ENCODE measurements around the gene ST6GALNAC2.
"Not testable (repeated sequence)": the region's sequence is repeated elsewhere in the genome, so short reads cannot be mapped to it uniquely, and the experiment has no call there.

Gene ST6GALNAC2

DNA sequence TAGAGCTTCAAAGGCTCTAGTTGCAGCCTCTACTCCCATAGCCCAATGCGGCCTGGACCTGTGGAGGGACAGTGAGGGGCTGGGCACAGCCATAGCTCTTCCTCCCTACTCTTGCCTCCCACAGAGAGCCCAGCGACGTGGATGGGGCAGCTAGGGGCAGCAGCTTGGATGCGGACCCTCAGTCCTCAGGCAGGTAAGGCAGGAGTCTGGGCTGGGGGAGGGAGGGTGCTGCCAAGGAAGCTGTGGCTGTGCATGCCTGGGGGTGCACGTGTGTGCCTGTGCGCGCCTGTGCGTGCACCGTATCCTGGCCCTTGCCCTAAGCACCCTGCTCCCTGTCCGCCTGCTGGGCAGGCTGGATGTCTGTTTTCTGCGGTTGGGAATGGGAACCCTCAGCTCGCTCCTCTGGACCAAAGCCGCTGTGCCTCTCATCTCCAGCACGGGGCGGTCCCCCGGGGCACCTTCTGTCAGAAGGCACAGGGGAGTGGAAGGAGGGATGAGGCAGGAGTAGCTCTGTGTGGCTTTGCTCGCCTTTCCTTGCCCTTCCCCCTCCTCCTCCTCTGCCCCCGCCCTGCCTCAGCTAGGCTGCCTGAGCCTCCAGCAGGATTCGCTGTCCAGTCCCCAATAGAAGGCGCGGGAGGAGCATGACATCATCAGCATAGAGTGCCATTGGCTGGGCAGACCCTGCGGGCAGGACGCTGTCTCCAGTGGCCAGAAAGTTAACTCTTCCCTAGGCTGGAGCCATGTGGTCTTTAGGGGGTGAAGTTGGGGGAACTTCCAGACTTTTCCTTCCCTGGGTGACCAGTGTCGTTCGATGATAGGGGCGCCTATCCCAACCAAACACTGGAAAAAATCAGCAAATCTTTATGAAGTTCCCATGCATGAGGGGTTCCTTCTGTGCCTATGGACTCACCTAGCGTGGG lies 45.0 kb downstream of the ST6GALNAC2 start:
- DNase-seq (ENCODE audit: low read depth in 2 of 2), result no peak

DNA sequence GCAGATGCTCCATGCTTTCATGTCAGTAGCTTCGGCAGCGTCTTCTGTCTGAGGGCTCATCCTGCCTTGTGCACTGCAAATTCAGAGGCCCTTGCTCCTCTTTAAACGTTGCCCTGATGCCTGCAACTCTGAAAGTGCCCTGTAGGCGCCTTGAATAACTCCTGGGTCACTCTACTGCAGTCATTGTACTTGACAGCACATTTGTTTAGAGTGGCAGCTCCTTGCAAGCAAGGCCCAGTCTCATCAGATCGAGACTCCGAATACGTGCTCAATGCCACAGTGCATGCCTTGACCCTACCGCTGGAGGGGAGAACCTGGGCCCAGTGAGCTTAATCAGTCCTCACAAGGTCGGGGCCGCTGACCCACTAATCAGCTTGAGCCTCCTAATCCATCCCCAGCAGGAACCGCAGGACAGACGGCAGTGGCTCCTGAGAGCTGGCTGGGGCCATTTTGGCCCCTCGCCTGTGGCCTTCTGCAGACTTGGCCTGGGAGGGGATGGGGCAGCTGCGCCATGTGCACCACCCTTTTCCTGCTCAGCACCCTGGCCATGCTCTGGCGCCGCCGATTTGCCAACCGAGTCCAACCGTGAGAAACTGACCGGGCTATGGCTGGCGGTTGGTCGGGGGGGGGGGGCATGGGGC lies 45.9 kb downstream of the ST6GALNAC2 start, which contains the start of gene PRCD:
TSS of gene PRCD (plus strand) at position 414 of the 641 bp plus-strand sequence. CDS start at position 512, 98 bp downstream.
- no peak for DNase-seq (ENCODE audit: low read depth in 2 of 2)

DNA sequence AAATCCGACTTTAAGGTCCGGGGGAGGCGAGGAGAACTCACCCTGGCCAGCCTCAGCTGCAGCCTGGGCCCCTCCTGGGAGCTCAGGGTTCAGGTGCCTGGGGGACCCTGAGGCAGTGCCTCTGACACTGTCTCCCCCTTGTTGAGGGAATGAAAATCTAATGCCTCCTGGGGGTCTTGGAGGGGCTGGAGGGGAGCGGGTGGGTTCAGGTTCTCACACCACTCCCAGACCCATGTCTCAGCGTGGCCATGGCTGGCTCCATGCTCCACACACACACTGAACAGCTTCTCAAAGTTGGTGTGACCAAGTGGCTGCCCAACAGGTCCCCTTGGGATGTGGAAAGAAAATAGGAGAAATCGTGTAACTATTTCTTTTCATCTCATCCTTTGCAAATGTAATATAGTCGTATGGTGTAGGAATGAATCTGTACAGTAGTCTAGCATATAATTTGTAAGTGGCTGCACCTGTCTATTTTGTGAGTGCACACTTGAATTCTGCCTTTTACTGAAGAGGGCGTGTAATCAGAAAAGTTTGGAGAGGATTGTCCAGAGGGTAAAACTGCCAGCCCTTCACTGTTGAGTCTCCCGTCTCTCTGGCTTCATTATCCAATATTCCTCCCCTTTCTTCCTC lies 46.6 kb downstream of the ST6GALNAC2 start:
- DNase-seq (ENCODE audit: low read depth in 2 of 2), result no peak

DNA sequence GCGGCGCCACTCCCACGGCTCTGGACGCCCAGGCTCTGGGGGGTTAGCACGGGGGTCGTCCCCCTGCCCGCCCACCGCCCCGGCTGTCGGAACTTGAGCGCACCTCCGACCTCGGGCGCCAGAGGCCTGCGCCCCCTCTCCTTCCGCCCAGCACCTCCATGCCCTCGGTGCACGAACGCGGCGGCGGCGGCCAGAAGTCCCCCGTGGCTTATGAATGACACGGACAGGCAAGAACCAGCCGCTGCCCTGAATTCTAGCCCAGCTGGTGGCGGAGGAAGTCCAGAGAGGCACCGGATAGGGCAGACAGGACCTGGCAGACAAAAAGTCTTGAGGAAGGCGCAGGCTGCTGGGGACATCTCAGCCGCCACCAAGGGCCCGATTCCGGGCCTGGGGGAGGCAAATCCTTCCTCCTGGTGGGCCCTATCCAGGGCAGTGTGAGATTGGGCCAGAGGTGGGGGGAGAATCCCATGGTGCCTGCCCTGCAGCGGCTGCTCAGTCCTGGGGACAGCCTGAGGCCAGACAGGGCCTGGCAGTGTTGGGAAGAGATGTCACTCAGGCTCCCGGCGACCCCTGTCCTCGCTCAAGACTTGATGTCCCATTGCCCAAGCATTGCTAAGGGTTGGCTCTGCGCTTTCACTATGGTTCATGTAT lies 47.3 kb downstream of the ST6GALNAC2 start:
- DNase-seq (ENCODE audit: low read depth in 2 of 2), result no peak

DNA sequence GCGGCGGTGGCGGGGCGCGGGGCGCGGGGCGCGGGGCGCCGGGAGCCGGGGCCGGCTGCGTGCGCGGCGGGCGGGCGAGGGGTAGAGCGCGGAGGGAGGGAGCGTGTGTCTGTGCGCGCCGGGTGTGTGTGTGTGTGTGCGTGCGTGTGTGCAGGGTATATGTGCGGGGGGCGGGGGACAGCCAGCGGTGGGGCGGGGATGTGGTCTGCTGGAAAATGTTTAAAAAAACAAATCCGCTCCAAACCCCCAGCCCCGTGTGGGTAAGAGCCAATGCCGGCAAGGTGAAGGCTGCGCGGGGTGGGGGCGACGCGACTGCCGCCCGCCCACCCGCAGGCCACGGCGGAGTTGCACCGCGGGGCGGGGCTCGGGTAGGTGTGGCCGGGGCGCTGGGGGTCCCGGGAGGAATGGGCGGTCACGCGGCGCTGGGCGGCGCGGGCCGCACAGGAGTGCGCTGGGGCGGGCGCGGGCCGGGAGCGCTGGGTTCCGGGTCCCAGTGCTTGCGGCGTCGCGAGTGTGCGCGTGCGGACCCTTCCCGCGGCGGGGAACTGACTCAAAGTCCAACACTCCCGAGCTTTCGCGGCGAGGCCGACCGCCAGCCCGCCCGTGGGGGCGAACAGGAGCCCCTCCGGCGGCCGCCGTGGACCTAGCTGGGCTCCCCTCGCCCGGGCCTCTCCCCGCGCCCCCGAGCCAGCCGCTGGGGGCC lies 47.9 kb downstream of the ST6GALNAC2 start, which contains the start of gene CYGB:
TSS of gene CYGB (minus strand) at position 132 of the 703 bp plus-strand sequence. CDS start 167 bp downstream, outside the sequence.
- no peak for DNase-seq (ENCODE audit: low read depth in 2 of 2)

DNA sequence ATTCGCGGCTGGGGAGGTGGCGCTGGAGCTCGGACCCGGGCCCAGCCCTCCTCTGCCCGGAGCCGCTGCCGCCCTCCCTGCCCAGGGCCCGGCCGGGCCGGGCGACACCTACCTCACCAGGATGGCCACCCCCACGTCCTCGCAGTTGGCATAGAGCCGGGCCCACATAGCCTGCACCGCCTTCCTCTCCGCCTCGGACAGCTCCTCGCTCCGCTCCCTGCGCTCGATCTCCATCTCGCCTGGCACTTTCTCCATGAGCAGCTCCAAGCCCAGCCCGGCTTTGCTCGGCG lies 48.4 kb downstream of the ST6GALNAC2 start:
- no peak for DNase-seq (ENCODE audit: low read depth in 2 of 2)

DNA sequence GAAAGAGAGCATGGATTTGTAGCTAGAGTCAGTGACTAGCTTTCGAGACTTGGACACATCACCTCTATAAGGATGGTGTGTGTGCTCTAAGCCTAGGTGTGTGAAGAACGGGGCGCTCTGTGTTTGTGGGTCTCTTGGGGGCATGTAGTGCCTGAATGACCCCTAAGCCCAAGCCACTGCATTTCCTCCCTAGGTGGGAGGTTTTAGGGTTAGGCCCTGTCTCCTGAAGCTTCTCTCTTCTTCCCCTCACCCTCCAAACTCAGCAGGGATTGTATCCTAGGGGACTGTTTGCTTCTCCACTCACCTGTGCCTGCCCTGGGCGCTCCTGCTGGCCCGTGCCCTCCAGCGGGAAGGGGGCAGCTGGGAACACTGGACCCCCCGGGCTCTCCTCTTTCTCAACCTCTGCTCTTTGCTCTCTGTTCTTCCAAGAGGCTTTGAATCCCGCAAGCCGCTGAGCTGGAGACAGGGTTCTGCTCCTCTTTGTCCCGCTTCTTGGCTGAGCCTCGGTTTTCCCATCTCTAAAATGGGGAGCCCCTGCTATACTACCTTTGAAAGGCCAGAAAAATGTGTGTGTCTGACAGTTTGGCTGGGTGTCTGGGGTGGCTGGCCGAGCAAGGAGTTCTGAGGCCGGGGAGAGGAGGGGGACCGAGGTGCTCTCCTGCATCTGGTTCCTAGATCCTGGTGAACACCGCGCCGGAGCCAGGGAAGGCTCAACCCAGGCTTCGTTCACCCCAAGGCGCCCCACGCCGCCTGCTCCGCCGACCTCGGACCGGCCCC lies 49.0 kb downstream of the ST6GALNAC2 start:
- no peak for DNase-seq (ENCODE audit: low read depth in 2 of 2)

DNA sequence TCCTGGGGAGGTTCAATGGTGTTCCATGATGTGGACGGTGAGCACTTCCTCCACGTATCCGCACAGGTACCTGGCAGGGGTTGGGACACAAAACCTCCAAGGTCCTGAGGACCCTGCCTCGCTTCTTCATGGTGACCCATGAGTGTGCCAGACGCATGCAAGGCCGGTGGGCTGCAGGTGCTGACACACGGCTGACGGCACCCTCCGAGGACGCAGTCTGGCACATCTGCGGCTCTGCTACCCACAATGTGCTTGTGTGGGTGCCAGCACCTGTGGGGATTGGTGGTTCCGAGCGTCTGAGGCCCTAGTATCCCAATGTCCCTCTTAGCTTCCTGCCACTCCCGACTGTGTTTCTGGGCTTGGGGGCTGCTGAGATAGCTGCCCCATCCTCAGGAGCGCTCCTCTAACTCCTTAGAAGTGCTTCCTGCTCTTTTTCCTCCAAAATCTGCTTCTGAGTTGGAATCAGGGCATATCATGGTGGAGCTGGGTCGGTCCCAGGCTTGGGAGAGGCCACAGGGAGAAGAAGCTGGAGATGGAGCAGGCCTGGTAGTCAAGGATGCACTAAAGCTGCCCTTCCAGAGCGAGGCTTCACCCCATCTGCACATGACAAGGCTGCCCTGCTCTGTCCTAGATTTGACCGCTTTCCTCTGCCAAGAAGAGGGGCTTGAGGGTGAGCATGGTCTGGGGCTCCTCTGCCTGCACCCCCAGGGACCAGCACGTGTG lies 49.7 kb downstream of the ST6GALNAC2 start:
- no peak for DNase-seq (ENCODE audit: low read depth in 2 of 2)

DNA sequence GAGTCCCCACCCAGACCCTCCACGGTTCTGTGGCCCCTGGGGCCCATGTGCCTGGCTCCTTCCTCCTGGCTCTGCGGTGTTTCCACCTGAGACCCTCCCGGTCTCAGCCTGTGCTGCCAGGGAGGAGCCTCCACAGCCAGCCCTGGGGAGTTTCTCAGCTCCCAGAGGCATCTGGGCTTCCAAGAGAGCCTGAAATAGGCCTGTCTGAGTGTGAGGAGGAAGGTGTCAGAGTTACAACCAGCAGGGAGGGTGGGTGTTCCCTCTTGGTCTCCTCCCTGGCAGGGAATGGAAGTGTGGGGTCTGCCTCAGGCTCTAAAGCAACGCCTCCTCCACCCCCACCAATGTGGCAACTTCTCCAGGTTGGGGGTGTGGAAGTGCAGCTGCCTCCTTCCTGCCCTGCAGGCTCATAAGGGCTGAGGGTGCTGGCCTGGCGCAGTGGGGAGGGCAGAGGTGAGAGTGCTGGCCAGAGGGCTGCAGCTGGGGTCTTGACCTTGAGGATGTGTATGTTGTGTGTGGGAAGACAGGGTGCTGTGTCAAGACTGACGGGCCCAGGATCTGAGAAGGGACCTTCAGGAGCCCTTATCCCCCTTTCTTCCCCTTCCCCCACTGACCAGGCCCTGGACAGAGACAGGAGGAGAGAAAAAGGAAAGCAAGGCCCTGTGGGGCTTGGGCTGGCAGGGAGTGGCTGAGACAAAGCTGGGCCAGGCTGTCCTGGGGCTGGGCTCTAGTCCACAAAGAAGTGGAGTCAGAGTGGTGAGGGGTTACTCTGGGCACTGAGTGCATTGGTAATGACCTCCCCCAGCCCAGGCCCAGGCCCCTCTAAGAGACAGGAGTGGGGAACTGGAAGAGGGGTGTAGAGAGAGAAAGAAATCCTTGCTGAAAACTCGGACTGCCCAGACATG lies 50.6 kb downstream of the ST6GALNAC2 start:
- no peak for DNase-seq (ENCODE audit: low read depth in 2 of 2)

DNA sequence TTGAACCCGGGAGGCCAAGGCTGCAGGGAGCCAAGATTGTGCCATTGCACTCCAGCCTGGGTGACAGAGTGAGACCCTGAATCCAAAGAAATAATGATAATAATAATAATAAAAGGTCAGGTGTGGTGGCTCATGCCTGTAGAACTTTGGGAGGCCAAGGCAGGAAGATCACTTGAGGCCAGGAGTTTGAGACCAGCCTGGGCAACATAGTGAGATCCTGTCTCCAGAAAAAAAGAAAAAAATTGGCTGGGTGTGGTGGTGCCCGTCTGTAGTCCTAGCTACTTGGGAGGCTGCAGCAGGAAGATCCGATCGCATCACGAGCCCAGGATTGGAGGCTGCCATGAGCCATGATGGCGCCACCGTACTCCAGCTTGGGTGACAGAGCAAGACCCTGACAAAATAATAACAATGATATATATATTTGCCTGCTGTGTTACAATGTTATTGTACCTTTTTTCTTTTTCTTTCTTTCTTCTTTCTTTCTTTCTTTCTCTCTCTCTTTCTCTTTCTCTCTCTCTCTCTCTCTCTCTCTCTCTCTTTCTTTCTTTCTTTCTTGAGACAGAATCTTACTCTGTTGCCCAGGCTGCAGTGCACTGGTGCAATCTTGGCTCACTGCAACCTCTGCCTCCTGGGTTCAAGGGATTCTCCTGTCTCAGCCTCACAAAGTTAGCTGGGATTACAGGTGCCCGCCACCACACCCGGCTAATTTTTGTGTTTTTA lies 51.9 kb downstream of the ST6GALNAC2 start:
- not testable (repeated sequence) for DNase-seq (ENCODE audit: low read depth in 2 of 2)

DNA sequence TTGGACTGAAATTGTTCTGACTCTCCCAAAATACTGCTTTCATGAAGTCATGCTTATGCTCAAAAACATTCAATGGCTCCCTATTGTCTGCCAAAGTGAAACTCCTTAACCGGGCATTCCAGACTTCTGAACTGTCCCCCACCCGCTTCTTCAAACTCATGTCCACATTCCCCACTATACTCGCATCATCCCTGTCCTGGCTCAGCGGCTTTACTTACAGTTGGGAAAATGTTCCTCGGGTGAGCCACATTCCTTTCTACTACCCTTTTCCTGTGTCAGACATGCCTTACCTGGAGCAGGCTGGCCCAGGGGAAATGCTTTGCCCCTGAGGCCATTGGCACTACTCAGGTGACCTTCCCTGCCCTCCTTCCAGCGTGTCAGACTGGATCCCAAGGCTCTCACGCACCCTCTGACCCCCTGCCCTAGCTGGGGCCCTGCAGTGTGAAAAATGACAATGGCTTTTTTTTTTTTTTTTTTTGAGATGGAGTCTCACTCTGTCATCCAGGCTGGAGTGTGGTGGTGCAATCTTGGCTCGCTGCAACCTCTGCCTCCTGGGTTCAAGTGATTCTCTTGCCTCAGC lies 53.5 kb downstream of the ST6GALNAC2 start:
- DNase-seq (ENCODE audit: low read depth in 2 of 2), result no peak

DNA sequence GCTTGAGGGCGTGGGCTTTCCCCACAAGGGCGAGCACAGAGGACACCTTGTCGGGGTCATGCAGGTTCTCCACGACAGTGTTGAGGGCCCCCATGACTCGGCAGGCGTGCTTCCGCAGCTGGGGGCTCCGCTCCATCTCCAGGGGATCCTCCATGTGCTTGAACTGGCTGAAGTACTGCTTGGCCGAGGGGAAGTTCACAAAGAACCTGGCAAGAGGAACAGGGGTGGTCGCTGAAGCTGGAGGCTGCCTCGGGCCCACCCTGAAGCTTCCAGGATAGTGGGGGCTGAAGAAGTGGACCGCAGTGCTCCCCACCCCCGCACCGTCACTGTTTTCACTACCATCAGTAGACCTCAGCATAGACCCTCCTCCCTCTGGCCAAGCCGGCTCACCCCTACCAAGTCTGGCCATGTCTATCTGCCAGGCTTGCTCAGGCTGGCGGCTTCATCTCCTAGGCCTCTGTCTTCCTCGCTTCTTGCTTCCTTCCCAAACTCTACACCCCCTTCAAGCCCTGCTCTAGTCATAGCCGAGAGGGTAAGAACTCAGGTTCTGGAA lies 54.1 kb downstream of the ST6GALNAC2 start:
- DNase-seq (ENCODE audit: low read depth in 2 of 2), result no peak

DNA sequence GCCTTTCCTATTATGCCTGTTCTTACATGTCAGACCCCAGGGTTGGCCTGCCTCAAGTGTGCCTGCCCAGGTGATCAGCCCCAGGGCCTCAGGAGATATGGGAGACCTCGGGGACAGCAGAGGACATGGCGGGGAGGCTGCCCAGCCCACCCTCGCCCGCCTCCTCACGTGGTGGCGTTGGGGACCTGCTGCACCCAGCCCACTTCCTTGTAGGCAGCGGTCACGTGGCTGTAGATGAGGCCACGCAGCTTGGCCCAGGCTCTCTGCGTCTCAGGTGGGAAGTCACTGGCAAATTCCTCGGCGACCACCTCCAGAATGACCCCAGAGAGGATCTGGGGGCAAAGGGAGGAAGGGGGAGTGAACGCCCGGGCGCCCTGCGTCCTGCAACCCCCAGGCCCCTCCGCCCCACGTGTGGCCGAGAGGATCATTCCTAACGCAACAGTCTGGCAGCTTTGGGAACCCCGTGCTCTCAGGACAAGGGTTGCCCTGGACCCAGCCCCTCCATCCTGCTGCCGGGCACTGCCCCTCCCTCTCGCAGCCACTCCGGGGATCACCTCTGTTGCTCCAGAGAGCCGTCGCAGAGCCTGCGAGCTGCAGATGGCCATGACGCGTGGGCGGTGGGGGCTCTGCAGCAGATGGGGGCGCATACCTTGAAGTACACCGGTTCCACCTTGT lies 54.7 kb downstream of the ST6GALNAC2 start:
- DNase-seq (ENCODE audit: low read depth in 2 of 2), result no peak

DNA sequence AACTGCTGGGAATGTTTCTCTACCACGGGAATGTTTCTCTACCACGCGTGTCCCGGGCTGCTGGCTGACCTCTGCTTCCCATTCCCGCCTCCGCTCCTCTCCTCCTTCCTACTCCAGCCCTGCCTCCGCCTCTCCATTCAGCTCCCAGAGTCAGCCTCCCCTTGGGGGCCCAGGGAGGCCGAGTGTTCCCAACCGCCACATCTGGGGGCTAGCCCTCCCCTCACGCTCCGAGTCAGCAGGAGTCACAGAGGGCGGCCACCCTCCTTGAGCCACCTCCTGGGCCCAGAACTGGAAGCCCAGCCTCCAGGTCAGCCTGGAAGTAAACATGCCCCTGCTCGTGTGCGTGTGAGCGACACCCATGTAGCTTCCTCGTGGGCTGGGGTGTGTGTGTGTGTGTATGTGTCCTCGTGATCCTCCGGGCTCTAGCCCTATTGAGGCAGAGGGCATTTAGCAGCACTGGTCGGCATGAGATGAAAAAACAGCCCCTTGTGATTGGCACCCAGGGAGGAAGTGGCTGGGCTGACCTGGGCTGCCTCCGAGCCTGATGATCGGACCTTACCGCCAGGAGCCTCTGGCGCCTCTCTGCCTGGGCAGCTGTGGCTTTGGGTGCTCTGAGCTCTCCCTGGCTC lies 55.5 kb downstream of the ST6GALNAC2 start:
- DNase-seq (ENCODE audit: low read depth in 2 of 2), result no peak

DNA sequence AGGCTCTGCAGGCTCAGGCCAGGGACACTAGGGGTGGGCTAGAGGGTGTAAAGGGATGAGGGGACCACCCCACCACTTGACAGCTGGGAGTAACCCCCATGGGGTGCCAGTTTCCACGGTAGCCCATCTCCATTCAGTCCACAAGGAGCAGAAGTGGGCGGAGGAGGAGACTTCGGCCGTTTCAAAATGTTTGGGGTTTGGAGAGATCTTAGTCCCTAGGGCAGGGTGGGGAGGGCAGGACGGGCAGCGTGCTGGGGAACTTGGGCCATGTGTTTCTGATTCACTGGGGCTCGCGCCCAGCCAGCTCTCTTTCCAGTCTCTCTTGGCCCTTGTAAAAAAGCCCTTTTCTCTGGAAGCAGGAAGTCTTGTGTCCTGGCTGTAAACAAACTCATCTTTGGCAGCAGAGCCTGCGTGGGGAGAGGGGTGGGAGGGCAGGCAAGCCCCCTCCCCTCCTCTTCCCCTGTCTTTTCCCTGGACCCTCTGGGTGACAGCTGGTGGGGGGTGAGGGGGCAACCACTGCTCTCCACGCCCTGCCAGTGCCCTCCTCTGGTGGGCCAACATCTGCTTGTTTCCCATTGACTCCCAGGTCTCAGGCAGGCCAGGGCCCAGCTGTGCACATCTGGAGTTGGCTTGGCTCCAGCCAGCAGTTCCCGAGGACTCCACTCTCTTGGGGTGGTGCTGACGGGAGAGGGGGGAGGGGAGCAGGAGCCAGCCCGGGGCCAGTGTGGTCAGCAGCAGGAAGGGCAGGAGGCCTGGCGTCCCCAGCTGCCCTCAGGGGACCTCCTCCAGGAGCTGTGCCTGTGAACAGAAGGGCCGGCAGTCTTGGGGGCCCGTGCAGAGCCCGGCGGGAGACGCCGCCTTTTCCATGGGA lies 56.2 kb downstream of the ST6GALNAC2 start:
- DNase-seq (ENCODE audit: low read depth in 2 of 2), result no peak

Measured in stimulated activated CD8-positive, alpha-beta memory T cell treated with anti-CD3 and anti-CD28 coated beads, Interleukin-2, amount 100 ng/mL, for 48 hours (primary cell).